Measurements from ENCODE around the gene MGMT.

MGMT gene

GRCh38 chr10:129744134-129745111 lies 277.4 kb downstream of the MGMT start:
- no peak for DNase-seq

GRCh38 chr10:129745186-129745750 lies 278.2 kb downstream of the MGMT start:
- DNase-seq, result no peak

- DNase-seq, result no peak
These were observed 287.4 kb downstream of the MGMT start for GRCh38 chr10:129754211-129755050.

GRCh38 chr10:129755158-129755591 lies 288.1 kb downstream of the MGMT start:
- DNase-seq, result no peak

GRCh38 chr10:129755621-129756020 lies 288.6 kb downstream of the MGMT start:
- no peak for DNase-seq

GRCh38 chr10:129756912-129757901 lies 290.2 kb downstream of the MGMT start:
- DNase-seq, result peak; percentile 35

- no peak for DNase-seq
These were observed 291.4 kb downstream of the MGMT start for GRCh38 chr10:129758207-129759021.

- no peak for DNase-seq
These were observed 292.4 kb downstream of the MGMT start for GRCh38 chr10:129759214-129760002.

- no peak for DNase-seq
These were observed 292.9 kb downstream of the MGMT start for GRCh38 chr10:129760003-129760315.

- DNase-seq, result no peak
These were observed 293.4 kb downstream of the MGMT start for GRCh38 chr10:129760416-129760815.

GRCh38 chr10:129761197-129761972 lies 294.3 kb downstream of the MGMT start:
- no peak for DNase-seq

- DNase-seq, result no peak
These were observed 295.2 kb downstream of the MGMT start for GRCh38 chr10:129761981-129762956.

- no peak for DNase-seq
These were observed 297.2 kb downstream of the MGMT start for GRCh38 chr10:129764011-129764900.

- DNase-seq, result no peak
These were observed 298.0 kb downstream of the MGMT start for GRCh38 chr10:129764901-129765663.

GRCh38 chr10:129765664-129766550 lies 298.9 kb downstream of the MGMT start:
- DNase-seq, result no peak
